ENCODE measurements around the gene NOTCH2NLA.
"Not testable (repeated sequence)": the region's sequence is repeated elsewhere in the genome, so short reads cannot be mapped to it uniquely, and the experiment has no call there.

The NOTCH2NLA gene

DNA sequence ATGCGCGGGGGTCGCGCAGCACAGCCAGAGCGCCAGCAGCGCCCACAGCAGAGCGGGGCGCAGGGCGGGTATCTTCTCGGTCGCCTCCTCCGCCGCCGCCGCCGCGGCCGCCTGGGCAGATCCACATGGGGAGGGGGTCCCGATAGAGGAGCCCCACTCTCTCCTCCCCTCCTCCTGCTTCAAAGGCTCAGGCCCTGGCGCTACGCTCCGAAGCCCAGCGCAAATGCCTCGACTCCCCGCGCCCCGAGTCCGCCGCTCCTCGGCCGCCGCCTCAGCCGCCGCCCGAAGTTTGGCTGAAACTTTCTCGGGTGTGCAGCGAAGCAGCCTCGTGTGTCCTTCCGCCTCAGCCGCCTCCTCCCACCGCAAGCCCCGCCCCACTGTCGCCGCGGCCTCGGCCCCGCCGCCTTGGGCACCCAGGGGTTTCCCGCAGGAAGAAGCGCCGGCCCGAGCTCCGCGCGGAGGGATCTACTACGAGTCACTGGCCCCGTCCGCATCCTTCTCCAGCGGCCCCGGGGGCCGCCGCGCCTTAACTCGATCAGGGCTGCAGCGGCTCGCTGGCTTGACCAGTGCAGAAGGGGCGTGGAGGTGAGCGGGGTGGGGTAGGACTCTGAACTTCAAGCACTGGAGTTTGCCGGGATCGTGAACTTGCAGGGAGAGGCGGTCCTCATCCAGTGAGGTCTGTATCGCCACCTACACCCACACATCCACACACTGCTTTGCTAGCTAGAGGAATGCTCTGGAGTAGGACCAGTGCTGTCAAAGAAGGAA is at the start of gene NOTCH2NLA:
TSS of gene NOTCH2NLA (minus strand) at position 312 of the 768 bp plus-strand sequence. CDS start 39,684 bp downstream, outside the sequence.
- H3K9me3 ChIP-seq (ENCODE audit: control insufficient read depth in 1 of 2, low read length in 2 of 2); H3K27me3 ChIP-seq (ENCODE audit: low read depth, low read length); H3K36me3 ChIP-seq (ENCODE audit: control insufficient read depth in 1 of 2, insufficient read depth in 2 of 2, low read length in 2 of 2); H3K27ac ChIP-seq (ENCODE audit: low read length); H3K4me1 ChIP-seq (ENCODE audit: control insufficient read depth in 1 of 2, insufficient read depth in 2 of 2, low read length in 2 of 2): not testable (repeated sequence)
- H3K4me3 ChIP-seq (ENCODE audit: low read depth in 1 of 2, low read length in 2 of 2): peak within 1 kb of the TSS in 1 of 2 donors; percentile 54

DNA sequence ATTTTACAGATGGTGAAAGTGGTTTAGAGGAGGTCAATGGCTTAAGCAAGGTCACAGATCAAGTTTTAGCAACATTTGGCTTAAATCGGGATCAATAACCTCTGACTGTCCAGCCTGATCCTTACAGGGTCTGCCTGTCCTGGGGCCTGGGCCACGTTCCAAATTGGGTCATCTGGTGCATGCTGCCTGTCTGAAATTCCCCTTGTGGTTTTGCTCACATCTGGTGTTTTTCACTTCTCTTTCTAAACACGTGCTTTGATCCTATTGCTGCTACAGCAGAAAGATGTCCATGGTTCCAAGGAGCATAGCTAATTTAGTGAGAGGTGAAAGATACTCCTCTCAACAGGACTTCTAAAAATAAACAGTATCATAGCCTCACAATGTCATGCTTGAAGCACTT is 49.5 kb upstream of the NOTCH2NLA start:
- H3K4me1 ChIP-seq (ENCODE audit: control insufficient read depth in 1 of 2, insufficient read depth in 2 of 2, low read length in 2 of 2); H3K27ac ChIP-seq (ENCODE audit: low read length); H3K36me3 ChIP-seq (ENCODE audit: control insufficient read depth in 1 of 2, insufficient read depth in 2 of 2, low read length in 2 of 2); H3K9me3 ChIP-seq (ENCODE audit: control insufficient read depth in 1 of 2, low read length in 2 of 2); H3K4me3 ChIP-seq (ENCODE audit: low read depth in 1 of 2, low read length in 2 of 2); H3K27me3 ChIP-seq (ENCODE audit: low read depth, low read length): not testable (repeated sequence)

DNA sequence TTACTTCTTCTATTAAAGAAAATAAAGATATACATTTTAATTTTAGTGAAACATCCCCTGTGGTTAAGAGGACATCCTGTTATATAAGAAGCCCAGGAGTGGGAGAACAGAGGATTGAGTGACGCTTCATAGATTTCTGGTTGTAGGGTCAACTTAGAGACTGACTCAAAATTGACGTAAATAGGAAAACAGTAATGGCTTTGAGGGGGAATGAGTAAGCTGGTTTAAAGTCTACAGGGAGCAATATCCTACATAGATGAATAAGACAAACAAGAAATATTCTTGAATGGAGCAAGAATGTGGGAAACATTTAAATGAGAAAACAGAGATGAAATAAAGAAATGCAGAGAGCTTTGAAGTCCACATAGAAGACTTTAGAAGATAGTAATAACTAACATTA is 48.3 kb upstream of the NOTCH2NLA start:
- H3K4me1 ChIP-seq (ENCODE audit: control insufficient read depth in 1 of 2, insufficient read depth in 2 of 2, low read length in 2 of 2); H3K36me3 ChIP-seq (ENCODE audit: control insufficient read depth in 1 of 2, insufficient read depth in 2 of 2, low read length in 2 of 2); H3K4me3 ChIP-seq (ENCODE audit: low read depth in 1 of 2, low read length in 2 of 2); H3K27ac ChIP-seq (ENCODE audit: low read length); H3K9me3 ChIP-seq (ENCODE audit: control insufficient read depth in 1 of 2, low read length in 2 of 2); H3K27me3 ChIP-seq (ENCODE audit: low read depth, low read length): not testable (repeated sequence)

DNA sequence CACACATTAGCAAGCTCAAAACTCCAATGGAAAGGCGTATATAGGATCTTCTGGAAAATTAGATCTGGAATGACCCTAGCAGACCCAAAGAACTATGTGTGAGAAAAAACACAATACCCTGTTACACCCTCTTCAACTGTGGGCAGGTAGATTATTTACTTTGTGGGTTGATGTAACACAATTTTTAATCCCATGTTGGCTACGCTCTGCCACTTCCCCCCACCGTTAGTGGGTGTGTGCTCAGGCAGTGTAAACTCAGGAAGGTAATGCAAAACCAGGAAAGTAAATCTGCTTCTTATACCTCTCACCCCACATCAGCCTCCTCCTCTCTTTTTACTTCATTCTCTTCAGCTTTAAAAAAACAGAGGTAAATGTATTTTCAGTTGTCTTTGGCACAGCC is 45.3 kb upstream of the NOTCH2NLA start:
- H3K27me3 ChIP-seq (ENCODE audit: low read depth, low read length); H3K36me3 ChIP-seq (ENCODE audit: control insufficient read depth in 1 of 2, insufficient read depth in 2 of 2, low read length in 2 of 2); H3K4me3 ChIP-seq (ENCODE audit: low read depth in 1 of 2, low read length in 2 of 2); H3K4me1 ChIP-seq (ENCODE audit: control insufficient read depth in 1 of 2, insufficient read depth in 2 of 2, low read length in 2 of 2); H3K9me3 ChIP-seq (ENCODE audit: control insufficient read depth in 1 of 2, low read length in 2 of 2); H3K27ac ChIP-seq (ENCODE audit: low read length): not testable (repeated sequence)

DNA sequence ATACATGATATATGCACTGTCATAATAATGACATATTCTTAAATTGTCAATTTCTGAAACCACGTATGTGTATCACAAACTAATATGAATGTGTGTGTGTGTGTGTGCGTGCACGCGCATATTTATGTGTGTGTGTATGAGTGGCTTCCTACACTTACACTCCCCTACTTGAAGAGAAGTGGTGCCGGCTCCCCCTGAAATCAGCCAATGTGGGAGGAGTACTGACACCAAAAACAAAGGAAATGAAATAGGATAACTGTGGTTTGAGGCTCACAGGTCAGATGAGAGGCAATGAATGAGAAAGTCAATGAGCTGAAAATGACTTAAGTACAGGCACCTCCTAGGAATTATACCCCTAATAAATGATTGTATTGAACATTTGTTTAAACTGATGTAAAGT is 44.4 kb upstream of the NOTCH2NLA start:
- not testable (repeated sequence) for H3K4me3 ChIP-seq (ENCODE audit: low read depth in 1 of 2, low read length in 2 of 2); H3K4me1 ChIP-seq (ENCODE audit: control insufficient read depth in 1 of 2, insufficient read depth in 2 of 2, low read length in 2 of 2); H3K36me3 ChIP-seq (ENCODE audit: control insufficient read depth in 1 of 2, insufficient read depth in 2 of 2, low read length in 2 of 2); H3K27me3 ChIP-seq (ENCODE audit: low read depth, low read length); H3K27ac ChIP-seq (ENCODE audit: low read length); H3K9me3 ChIP-seq (ENCODE audit: control insufficient read depth in 1 of 2, low read length in 2 of 2)

DNA sequence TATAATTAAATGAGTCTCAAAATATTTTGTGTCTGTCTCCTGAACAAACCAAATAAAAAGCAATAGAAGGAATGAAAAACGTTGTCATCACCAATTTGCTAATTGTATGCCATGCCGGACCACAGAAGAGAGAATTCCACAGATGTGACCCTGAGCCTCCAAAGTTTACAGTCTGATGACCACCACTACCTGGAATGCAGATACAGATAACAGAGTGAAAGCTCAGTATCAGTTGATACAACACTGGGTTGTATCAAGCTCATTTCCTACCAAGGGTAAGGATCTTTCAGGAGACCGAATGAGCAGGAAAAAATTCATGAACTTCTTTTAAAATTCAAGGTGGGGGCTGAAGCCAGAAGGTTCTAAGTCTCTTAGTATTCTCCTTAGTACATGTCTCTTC is 43.9 kb upstream of the NOTCH2NLA start:
- H3K27me3 ChIP-seq (ENCODE audit: low read depth, low read length); H3K27ac ChIP-seq (ENCODE audit: low read length); H3K36me3 ChIP-seq (ENCODE audit: control insufficient read depth in 1 of 2, insufficient read depth in 2 of 2, low read length in 2 of 2); H3K4me3 ChIP-seq (ENCODE audit: low read depth in 1 of 2, low read length in 2 of 2); H3K9me3 ChIP-seq (ENCODE audit: control insufficient read depth in 1 of 2, low read length in 2 of 2); H3K4me1 ChIP-seq (ENCODE audit: control insufficient read depth in 1 of 2, insufficient read depth in 2 of 2, low read length in 2 of 2): not testable (repeated sequence)

DNA sequence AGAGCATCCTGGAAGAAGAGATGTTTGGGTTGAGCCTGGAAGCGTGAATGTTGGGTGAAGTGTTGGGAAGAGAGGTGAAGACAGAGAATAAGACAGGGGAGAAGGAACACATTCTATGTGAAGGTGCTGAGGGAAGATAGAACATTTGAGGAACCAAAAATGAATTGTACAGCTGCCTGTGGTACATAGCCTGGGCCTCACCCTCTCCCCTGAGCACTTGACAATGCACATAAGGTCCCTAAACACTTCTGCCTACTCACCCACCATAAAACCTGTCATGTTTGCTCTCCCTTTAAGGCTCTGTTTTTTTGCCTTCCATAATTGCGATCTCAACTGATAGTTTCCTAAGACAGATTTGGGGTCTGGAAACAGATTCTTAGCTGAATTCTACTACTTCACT is 43.2 kb upstream of the NOTCH2NLA start:
- not testable (repeated sequence) for H3K4me3 ChIP-seq (ENCODE audit: low read depth in 1 of 2, low read length in 2 of 2); H3K27ac ChIP-seq (ENCODE audit: low read length); H3K36me3 ChIP-seq (ENCODE audit: control insufficient read depth in 1 of 2, insufficient read depth in 2 of 2, low read length in 2 of 2)

DNA sequence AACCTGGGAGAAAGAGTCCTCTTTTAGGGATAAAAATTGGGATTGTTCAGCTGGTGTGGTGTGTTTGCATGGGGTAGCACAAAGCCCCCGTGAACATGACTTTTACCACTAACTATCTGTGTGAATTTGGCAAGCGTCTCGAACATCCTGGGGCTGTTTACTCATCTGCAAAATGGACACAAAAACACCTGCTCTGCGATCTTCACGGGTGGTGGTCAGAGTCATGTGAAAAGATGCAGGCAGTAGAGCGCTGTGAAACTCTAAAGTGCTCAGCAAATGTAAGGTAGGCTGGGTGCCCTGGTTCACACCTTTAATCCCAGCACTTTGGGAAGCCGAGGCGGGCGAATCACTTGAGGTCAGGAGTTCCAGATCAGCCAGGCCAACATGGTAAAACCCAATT is 41.3 kb upstream of the NOTCH2NLA start:
- H3K27ac ChIP-seq (ENCODE audit: low read length); H3K27me3 ChIP-seq (ENCODE audit: low read depth, low read length); H3K4me3 ChIP-seq (ENCODE audit: low read depth in 1 of 2, low read length in 2 of 2); H3K9me3 ChIP-seq (ENCODE audit: control insufficient read depth in 1 of 2, low read length in 2 of 2); H3K4me1 ChIP-seq (ENCODE audit: control insufficient read depth in 1 of 2, insufficient read depth in 2 of 2, low read length in 2 of 2); H3K36me3 ChIP-seq (ENCODE audit: control insufficient read depth in 1 of 2, insufficient read depth in 2 of 2, low read length in 2 of 2): not testable (repeated sequence)

More for the DNA sequence above, 43.2 kb upstream of the NOTCH2NLA start:
- H3K4me1 ChIP-seq (ENCODE audit: control insufficient read depth in 1 of 2, insufficient read depth in 2 of 2, low read length in 2 of 2); H3K9me3 ChIP-seq (ENCODE audit: control insufficient read depth in 1 of 2, low read length in 2 of 2); H3K27me3 ChIP-seq (ENCODE audit: low read depth, low read length): not testable (repeated sequence)

DNA sequence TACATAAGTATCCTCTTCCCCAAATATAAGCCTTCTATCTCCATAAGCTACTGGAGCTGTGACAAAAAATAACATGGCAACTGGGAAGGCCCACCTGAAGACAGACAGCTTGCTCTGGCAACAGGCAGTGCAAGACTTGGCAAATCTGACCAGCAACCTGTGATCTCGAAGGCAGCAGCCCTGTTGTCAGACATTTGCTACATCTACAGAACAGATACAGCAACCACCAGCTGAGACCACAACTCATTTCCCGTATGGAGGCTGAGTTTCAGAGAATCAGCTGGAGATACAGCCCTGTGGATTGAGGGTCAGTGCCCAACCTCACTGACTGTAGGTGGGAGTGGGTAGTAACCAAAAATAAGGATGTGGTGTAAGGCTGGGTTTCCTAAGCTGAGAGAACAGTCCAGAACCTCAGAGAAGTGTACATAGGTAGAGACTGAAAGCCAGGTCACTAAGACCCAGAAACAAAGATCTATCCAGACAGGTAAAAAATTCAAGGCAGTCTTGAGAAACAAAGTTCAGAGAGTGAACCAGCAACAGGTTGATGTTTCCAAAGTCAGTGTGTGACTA is 37.4 kb upstream of the NOTCH2NLA start:
- H3K27me3 ChIP-seq (ENCODE audit: low read depth, low read length); H3K36me3 ChIP-seq (ENCODE audit: control insufficient read depth in 1 of 2, insufficient read depth in 2 of 2, low read length in 2 of 2); H3K4me1 ChIP-seq (ENCODE audit: control insufficient read depth in 1 of 2, insufficient read depth in 2 of 2, low read length in 2 of 2); H3K27ac ChIP-seq (ENCODE audit: low read length); H3K4me3 ChIP-seq (ENCODE audit: low read depth in 1 of 2, low read length in 2 of 2); H3K9me3 ChIP-seq (ENCODE audit: control insufficient read depth in 1 of 2, low read length in 2 of 2): not testable (repeated sequence)

DNA sequence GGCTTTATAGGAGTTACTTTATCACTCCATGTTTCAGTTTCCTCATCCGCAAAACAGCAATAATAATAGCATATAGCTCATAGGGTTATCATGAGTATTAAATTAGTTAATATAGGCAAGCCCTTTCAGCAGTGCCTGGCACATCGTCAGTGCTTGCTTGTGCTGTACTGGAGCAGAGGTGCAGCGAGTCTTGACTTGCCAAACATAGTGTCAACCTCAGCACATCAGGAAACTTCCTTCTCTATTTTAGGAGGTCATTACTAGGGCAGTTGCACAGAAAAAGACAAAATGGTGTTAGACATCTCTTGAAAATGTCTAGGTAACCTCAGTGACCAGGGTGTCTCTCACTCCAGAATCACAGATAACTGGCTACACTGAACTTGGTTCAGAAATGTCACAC is 35.9 kb upstream of the NOTCH2NLA start:
- not testable (repeated sequence) for H3K4me3 ChIP-seq (ENCODE audit: low read depth in 1 of 2, low read length in 2 of 2); H3K27me3 ChIP-seq (ENCODE audit: low read depth, low read length); H3K4me1 ChIP-seq (ENCODE audit: control insufficient read depth in 1 of 2, insufficient read depth in 2 of 2, low read length in 2 of 2); H3K9me3 ChIP-seq (ENCODE audit: control insufficient read depth in 1 of 2, low read length in 2 of 2); H3K27ac ChIP-seq (ENCODE audit: low read length); H3K36me3 ChIP-seq (ENCODE audit: control insufficient read depth in 1 of 2, insufficient read depth in 2 of 2, low read length in 2 of 2)

DNA sequence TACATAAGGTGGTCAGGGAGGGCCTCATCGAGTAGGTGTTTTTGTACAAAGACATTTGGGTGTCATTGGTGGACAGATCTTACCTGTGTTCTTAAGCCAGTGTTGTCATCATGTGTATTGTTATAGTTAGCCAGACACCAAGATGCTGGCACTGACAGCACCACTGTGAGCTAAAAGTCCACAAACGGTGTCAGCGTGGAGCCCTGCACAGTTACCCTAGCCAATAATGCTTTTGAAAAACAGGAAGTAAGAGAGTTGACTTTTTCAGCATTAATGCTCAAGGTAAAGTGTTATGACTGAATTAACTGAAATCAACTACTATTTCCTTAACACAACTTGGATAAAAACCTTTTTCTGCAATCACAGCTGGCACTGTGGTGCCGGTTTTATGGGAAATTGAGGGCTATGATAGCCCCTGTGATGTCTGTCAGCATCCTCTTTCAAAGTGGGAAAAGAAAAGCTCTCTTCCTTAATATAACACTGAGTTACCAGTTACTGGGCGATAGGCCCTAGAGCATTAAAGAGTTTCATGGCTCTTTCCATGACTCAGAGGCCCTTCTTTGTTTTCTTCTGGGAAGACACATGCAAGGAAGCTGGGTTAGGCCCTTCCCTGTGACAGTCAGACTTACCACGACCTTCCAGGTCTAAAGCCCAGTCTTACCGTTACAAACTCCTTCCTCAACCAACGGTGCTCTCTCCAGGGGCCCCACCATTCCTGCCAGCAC is 31.3 kb upstream of the NOTCH2NLA start:
- H3K27ac ChIP-seq (ENCODE audit: low read length); H3K4me3 ChIP-seq (ENCODE audit: low read depth in 1 of 2, low read length in 2 of 2); H3K9me3 ChIP-seq (ENCODE audit: control insufficient read depth in 1 of 2, low read length in 2 of 2); H3K27me3 ChIP-seq (ENCODE audit: low read depth, low read length); H3K36me3 ChIP-seq (ENCODE audit: control insufficient read depth in 1 of 2, insufficient read depth in 2 of 2, low read length in 2 of 2); H3K4me1 ChIP-seq (ENCODE audit: control insufficient read depth in 1 of 2, insufficient read depth in 2 of 2, low read length in 2 of 2): not testable (repeated sequence)

Data from muscle layer of duodenum (tissue), 2 donors.